Keratinocyte (primary cell): ENCODE measurements around the gene PLEKHA6.

Source experiments
- CTCF ChIP-seq, 3 experiments: IDR thresholded peaks in 1 of 3; conservative IDR thresholded peaks in 1 of 3; optimal IDR thresholded peaks in 1 of 3; 2 replicates in 2 of 3; 3 replicates in 1 of 3; pipeline versions ENCODE3 to v1.5.1; 2011; ENCODE audit warnings: low read length in 3 of 3, mild to moderate bottlenecking in 3 of 3, moderate library complexity in 2 of 3, control low read depth in 1 of 3, inconsistent platforms in 1 of 3; ENCODE audit not compliant: insufficient read depth in 2 of 3; ENCODE audit errors: extremely low read depth in 1 of 3
- EZH2 ChIP-seq: IDR thresholded peaks from one replicate; pipeline ENCODE4 v1.6.1; 2012; ENCODE audit warnings: inconsistent platforms, mild to moderate bottlenecking, low read length, moderate library complexity

DNA sequence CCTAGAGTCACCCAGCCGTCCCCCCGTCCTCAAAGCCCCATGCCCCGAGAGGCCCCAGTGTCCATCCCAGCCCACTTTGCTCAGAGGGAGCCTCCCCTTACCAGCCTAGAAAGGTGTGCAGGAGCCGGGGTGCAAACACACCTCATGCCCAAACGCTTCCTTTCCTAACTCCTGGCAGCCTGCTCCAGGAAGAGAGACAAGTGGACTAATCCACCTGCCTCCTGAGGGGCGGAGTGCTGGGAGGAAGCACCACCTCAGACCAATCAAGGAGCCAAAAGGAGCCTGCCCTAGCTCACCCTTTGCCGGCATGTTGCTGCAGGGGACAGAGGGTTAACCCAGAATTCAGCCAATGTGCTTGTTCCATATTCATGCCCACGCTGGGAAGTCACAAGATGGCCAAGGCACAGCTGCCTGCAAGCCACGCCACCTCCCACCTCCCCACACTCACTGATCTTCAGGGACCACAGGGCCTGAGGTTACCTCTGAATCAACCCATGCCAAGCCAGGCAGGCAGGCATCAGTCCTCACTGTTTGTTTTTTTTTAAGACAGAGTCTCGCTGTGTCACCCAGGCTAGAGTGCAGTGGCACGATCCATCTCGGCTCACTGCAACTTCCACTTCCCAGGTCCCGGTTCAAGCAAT is 27.8 kb downstream of the PLEKHA6 start:
- TF ChIP-seq CTCF (optimal IDR thresholded peaks at IDR 0.05 in 1 of 3, IDR thresholded peaks at IDR 0.05 in 1 of 3, conservative IDR thresholded peaks at IDR 0.05 in 1 of 3; ENCODE audit: extremely low read depth in 1 of 3, insufficient read depth in 2 of 3, low read length in 3 of 3) (no peak), EZH2 (no peak)
